ENCODE measurements around the gene RNF157. TPM values are rescaled to one million over a fixed set of nuclear protein-coding genes. Genes with fewer than 3 reads are reported as not detected.

Gene RNF157
- total RNA-seq, 1 experiment from 2014 or later, result 4.0 TPM

DNA sequence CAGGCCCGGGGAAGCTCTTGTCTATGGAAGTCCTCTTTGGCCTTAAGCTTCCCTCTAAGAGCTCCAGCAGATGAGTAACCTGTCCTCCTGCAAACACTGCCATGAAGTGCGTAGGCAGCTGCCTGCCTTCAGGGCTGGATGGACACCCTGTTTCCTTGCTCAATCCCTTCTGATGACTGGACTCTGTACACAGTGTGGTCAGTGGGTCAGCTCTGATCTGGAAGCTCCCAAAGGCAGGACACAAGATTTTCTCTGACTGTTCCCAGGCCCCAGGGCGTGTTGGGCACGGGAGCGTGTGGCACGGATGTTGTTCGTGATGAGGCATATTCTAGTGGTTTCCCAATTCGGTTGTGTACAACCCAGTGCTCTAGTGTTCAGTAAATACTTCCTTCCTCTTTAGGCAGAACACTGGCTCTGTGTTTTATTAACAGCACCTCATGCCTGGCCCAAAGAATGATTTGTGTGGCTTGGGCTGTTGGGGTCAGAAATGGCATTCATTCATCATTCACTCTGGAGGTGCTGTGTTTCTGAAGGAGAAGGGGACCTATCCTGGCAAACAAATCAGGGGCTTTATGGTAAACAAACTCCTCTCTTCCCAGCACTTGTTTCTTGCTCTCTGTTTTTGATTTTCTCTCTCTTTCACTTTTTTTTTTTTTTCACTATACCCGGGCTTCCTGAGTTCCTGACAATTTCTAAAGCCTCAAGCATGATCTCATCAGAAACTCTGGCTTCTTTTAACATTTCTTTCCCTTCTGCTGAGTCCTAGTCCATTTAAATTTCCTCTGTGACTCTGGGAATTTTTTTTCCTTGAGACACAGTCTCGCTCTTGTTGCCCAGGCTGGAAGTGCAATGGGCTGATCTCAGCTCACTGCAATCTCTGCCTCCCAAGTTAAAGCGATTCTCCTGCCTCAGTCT lies 12.0 kb upstream of the RNF157 start:
- no peaks in the 10 kb centered on the region for H3K36me3 ChIP-seq (ENCODE audit: control insufficient read depth, insufficient read depth, low read length)
- H3K9me3 ChIP-seq (ENCODE audit: control insufficient read depth, insufficient read depth, low read depth, low read length), result no peaks in the 10 kb centered on the region
- no peak overlapping the region for H3K4me3 ChIP-seq (ENCODE audit: low read depth in 2 of 2, low read length in 2 of 2)
- TF ChIP-seq TCF7L2 (IDR thresholded peaks at IDR 0.05; ENCODE audit: low read depth, low read length), result no peak
- TF ChIP-seq SIN3A (IDR thresholded peaks at IDR 0.05; ENCODE audit: borderline replicate concordance, insufficient read depth, low read depth, low read length), result no peak
- TF ChIP-seq POLR2AphosphoS5 (IDR thresholded peaks at IDR 0.05; ENCODE audit: low read depth, low read length), result no peak
- TF ChIP-seq, protein P1, sequence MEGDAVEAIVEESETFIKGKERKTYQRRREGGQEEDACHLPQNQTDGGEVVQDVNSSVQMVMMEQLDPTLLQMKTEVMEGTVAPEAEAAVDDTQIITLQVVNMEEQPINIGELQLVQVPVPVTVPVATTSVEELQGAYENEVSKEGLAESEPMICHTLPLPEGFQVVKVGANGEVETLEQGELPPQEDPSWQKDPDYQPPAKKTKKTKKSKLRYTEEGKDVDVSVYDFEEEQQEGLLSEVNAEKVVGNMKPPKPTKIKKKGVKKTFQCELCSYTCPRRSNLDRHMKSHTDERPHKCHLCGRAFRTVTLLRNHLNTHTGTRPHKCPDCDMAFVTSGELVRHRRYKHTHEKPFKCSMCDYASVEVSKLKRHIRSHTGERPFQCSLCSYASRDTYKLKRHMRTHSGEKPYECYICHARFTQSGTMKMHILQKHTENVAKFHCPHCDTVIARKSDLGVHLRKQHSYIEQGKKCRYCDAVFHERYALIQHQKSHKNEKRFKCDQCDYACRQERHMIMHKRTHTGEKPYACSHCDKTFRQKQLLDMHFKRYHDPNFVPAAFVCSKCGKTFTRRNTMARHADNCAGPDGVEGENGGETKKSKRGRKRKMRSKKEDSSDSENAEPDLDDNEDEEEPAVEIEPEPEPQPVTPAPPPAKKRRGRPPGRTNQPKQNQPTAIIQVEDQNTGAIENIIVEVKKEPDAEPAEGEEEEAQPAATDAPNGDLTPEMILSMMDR (IDR thresholded peaks at IDR 0.05), result no peak
- TF ChIP-seq, protein P2, sequence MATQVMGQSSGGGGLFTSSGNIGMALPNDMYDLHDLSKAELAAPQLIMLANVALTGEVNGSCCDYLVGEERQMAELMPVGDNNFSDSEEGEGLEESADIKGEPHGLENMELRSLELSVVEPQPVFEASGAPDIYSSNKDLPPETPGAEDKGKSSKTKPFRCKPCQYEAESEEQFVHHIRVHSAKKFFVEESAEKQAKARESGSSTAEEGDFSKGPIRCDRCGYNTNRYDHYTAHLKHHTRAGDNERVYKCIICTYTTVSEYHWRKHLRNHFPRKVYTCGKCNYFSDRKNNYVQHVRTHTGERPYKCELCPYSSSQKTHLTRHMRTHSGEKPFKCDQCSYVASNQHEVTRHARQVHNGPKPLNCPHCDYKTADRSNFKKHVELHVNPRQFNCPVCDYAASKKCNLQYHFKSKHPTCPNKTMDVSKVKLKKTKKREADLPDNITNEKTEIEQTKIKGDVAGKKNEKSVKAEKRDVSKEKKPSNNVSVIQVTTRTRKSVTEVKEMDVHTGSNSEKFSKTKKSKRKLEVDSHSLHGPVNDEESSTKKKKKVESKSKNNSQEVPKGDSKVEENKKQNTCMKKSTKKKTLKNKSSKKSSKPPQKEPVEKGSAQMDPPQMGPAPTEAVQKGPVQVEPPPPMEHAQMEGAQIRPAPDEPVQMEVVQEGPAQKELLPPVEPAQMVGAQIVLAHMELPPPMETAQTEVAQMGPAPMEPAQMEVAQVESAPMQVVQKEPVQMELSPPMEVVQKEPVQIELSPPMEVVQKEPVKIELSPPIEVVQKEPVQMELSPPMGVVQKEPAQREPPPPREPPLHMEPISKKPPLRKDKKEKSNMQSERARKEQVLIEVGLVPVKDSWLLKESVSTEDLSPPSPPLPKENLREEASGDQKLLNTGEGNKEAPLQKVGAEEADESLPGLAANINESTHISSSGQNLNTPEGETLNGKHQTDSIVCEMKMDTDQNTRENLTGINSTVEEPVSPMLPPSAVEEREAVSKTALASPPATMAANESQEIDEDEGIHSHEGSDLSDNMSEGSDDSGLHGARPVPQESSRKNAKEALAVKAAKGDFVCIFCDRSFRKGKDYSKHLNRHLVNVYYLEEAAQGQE (IDR thresholded peaks at IDR 0.05; ENCODE audit: insufficient read depth in 1 of 2, low read depth in 2 of 2, low read length in 1 of 2), result no peak
- DNase-seq (ENCODE audit: low read depth, low spot score), result peak; percentile 81
- H3K4me1 ChIP-seq (ENCODE audit: control insufficient read depth, insufficient read depth, low read length), result peaks cover 5% of the 10 kb centered on the region
- no peak overlapping the region for H3K27ac ChIP-seq (ENCODE audit: low read length)
- POLR2A ChIA-PET, result no interaction called here
- intact Hi-C loops (cut with micrococcal nuclease; ENCODE audit: unreplicated experiment), result no loop called here
- BruUV-seq (replicated peaks), result no TSS peak
- CTCF ChIA-PET, result interaction anchor here (1.1 kb wide), 1 partner anchor 11 kb away, joined by 3 read pairs; no protein-coding TSS in a partner anchor
- in situ Hi-C loops (cut with HindIII; ENCODE audit: low pct_unique_long_range_greater_than_20kb, low sequenced_read_pairs), result no loop called here
- no peaks in the 10 kb centered on the region for H3K27me3 ChIP-seq (ENCODE audit: control insufficient read depth, insufficient read depth, low read length)
- ATAC-seq, result peak; percentile 74

DNA sequence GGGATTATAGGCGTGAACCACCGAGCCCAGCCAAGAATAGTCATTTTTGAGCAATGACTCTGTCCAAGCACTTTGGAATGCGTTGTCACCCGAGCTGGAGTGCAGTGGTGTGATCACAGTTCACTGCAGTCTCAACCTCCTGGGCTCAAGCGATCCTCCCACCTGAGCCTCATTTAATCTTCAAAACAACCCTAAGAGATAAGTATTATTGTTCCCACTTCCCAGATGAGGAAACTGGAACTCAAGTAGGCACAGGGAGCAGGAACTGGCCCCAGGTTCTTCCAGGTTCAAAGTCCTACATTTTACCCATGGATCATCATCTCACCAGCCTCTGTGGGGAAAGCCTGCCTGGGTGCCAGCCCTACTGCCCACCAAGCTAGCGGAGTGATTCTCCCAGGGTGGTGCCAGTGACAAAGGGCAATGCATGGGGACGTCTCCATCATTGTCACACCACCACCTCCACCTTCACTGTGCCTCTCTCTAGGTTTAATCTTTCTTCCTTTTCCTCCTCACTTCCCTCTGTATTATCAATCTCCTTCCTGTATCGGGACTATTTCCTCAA lies 11.3 kb upstream of the RNF157 start:
- ATAC-seq (no peak), DNase-seq (ENCODE audit: low read depth, low spot score) (no peak)
- in situ Hi-C loops (cut with HindIII; ENCODE audit: low pct_unique_long_range_greater_than_20kb, low sequenced_read_pairs) (no loop called here), intact Hi-C loops (cut with micrococcal nuclease; ENCODE audit: unreplicated experiment) (no loop called here)
- Histone ChIP-seq H3K36me3 (ENCODE audit: control insufficient read depth, insufficient read depth, low read length) (no peaks in the 10 kb centered on the region), H3K27me3 (ENCODE audit: control insufficient read depth, insufficient read depth, low read length) (no peaks in the 10 kb centered on the region), H3K4me3 (ENCODE audit: low read depth in 2 of 2, low read length in 2 of 2) (no peak overlapping the region), H3K4me1 (ENCODE audit: control insufficient read depth, insufficient read depth, low read length) (peaks cover 5% of the 10 kb centered on the region), H3K27ac (ENCODE audit: low read length) (no peak overlapping the region), H3K9me3 (ENCODE audit: control insufficient read depth, insufficient read depth, low read depth, low read length) (no peaks in the 10 kb centered on the region)
- POLR2A ChIA-PET, result no interaction called here
- TF ChIP-seq TCF7L2 (IDR thresholded peaks at IDR 0.05; ENCODE audit: low read depth, low read length) (no peak), POLR2AphosphoS5 (IDR thresholded peaks at IDR 0.05; ENCODE audit: low read depth, low read length) (no peak), SIN3A (IDR thresholded peaks at IDR 0.05; ENCODE audit: borderline replicate concordance, insufficient read depth, low read depth, low read length) (no peak)
- TF ChIP-seq, protein P2 (IDR thresholded peaks at IDR 0.05; ENCODE audit: insufficient read depth in 1 of 2, low read depth in 2 of 2, low read length in 1 of 2), result no peak
- TF ChIP-seq, protein P1 (IDR thresholded peaks at IDR 0.05), result no peak
- BruUV-seq (replicated peaks), result no TSS peak
- CTCF ChIA-PET, result interaction anchor here (0.5 to 1.1 kb wide), 3 partner anchors 12 to 142 kb away, joined by 3 to 8 read pairs (median 5); no protein-coding TSS in a partner anchor

Data from Panc1 (cell line).